Measurements from ENCODE around the gene SVIL.
"Not testable (repeated sequence)": the region's sequence is repeated elsewhere in the genome, so short reads cannot be mapped to it uniquely, and the experiment has no call there.

The SVIL gene

DNA sequence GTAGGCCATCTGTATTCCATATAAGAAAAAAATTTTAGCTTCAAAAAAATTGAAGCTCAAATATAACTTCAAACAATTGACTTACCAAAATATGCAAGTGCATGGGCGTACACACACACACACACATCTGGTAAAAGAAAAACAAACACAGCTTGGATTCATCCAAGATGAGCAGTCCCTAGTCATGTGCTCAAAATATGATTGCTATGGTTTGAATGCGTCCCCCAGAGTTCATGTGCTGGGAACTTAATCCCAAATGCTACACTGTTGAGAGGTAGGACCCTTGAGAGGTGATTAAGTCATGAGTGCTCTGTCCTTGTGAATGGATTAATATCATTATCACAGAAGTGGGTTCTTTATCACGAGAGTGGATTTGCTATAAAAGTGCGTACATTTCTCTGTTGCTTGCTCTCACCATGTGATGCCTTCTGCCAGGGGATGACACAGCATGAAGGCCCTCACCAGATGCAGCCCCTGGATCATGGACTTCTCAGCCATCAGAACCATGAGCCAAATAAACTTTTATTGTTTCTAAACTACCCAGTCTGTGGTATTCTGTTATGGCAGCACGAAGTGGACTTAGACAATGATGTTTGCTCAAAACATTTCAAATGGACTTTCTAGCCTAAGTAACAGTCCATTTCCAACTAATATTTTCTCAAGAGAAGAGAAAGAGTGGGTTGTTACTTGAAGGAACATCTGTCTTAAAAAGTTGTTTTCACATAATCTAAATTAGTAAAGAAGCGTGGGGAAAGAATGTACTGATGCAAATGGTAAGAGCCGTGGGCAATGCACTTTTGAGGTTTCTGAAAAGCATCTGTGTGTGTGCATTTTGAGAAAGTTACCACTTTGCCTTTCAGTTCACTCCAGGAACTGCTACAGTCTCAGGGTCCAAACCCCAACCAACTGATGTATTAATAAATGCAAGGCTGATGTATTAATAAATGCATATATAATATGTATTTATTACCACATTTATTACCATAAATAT is 15.1 kb upstream of the SVIL start:
- DNase-seq, result no peak

DNA sequence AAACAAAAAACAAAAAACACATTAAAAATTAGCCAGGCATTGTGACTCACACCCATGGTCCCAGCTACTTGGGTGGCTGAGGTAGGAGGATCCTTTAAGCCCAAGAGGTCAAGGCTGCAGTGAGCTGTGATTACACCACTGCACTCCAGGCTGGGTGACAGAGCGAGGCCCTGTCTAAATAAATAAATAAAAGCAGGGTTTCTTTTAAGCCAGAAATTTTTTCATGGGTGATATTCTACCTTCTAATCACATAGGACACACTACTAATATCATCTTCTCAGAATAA is 14.2 kb upstream of the SVIL start:
- DNase-seq, result no peak

DNA sequence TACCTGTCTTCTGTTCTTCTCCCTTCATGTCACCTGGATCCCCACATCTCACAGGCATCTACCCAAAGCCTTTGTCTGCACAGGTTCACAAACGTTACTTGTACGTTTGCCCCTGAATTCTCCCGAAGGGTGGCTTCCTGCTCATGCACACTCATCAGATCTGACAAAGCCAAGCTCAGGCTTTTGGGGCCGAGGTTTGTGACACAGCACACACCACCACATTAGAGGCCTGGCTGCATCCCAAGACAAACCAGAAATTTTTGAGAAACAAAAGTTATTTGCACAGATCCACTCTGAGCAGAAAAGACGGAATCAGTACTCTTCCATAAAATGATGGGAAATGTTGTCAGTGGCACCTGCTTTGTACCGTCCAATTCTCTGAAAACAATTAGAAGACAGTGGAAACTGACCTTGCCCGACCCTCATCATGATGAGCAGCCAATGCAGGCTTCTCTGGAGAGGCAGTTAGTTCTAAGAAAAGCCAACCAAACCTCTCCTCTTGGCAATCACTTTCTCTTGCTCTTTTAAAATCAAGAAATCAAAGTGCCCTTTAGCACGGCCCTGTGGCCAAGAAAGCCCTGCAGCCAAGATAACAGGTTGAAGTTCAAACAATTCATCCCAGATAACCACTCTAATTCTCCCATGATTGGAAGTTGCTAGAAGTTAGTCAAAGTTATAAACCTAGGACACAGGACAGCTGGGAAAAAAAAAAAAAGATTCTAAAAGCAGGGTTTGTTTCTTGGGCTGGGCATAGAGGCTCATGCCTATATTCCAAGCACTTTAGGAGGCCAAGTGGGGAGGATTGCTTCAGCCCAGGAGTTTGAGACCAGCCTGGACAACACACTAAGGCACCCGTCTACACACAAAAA is 13.6 kb upstream of the SVIL start:
- no peak for DNase-seq

DNA sequence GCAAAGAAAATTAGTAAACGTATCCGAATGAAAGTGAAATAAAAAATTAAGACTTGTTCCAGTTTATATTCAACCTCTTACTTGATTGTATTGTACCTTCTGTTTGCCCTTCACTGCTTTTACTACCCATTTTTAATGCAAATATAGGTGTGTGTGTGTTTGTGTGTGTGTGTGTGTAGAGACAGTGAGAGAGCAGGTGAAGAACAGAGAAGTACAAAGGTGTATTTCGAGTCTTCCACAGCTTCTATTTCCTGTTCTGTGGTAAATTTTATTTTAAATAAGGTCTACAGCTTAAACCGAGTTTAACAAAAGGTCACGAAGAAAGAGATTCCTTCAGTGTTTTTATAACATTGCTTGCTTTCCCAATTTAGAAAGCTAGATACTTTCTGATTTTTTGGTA is 12.7 kb upstream of the SVIL start:
- no peak for DNase-seq

DNA sequence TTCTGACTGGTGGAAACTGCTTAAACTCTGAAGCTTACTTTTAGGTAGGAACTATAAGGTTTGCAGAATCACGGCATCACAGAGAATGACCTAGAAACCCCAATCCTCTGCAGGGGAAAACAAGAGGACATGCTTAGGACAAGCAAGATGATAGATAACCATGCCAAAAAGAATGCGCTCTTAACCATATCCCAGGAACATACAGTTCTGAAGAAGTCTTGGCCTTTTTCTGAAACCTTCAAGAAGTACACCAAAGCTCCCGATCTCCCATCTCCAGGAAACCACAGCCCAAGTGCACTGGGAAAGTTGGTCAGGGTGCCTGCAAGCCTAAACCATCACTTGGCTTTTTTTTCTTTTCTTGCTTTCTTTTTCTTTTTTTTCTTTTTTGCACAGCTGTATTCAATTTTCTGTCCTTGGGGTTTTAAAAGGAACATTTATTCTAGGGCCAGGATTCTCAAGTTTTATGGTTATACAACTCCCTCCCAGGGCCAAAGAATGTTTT is 12.2 kb upstream of the SVIL start:
- no peak for DNase-seq

DNA sequence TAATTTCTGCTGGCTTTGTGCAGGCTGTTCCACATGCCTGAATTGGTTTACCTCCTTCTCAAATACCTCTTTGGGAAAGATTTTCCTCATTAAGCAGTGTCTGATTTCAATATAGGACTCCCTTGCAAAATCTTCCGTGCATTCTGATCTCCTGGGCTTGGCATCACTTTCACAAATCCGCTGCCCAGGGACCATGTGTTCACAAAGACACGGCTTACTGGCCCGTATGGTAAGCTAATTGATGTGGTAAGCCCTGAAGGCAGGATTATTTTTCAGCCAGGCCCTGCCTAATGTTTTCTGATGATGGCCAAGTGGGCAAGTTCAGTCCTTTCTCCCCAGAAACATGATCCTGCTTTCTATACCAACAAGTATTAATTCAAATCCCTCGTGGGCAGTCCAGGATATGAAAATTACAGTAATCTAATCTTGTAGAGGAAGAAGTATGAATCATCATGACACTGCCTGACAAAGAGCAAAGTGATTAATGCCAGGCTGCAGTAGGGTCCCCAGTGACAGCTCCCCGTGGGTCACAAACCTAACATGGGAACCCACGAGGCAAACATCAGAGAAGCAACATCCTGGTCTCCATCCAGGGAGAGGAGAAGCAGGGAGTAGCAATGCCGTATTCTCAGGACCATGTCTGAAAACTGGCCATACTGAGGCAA is 11.6 kb upstream of the SVIL start:
- peak; percentile 93 for DNase-seq

DNA sequence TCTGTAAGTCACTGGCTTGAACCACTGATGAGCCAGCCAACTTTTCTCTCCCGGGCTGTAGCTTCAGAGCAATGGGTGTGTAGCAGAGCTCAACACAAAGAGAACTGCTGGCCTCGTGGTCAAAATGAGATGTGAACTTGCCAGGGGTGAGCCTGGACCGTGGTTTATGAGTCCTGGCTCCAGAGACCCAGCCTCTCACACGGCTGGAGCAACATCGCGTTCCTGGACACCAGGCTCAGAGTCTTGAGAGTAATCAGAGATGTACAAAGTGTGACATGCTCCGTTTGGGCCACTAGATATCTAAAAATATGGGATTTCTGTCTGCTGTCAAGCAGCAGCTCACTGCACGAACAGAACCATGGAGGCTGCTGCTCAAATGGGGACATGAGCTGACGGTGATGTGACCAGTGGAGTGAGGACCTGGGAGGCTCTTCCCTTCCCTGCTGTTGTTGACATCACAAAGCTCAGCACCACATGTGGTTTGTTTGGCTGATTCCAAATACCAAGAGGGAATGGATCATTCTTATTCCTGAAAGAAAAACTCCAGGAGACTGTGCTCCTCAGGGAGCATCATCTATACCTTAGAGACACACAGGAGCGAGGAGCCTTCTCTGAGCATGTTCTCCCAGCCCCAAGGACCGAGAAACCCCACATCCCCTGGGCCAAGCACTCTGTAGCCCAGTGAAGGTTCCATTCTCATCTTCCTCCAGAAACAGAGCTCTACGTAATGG is 9.2 kb upstream of the SVIL start:
- no peak for DNase-seq

DNA sequence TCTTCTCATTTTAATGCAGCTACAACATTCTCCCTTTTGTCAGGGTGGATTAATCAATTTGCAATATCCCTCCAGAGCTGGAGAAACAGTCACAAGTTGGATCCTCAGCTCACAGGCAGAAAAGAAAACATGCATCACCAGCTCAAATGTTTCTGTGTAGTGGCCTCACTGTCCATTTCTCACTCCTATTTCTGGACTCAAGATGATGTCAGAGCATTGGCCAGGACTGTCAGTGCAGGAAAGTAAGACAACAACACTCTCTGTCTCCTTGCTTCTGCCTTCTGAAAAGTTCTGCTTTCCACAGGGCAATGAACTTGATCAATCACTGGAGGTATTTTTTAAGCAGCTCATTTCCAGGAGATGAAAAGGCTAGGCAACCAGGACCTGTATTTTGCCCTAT is 8.2 kb upstream of the SVIL start:
- no peak for DNase-seq

DNA sequence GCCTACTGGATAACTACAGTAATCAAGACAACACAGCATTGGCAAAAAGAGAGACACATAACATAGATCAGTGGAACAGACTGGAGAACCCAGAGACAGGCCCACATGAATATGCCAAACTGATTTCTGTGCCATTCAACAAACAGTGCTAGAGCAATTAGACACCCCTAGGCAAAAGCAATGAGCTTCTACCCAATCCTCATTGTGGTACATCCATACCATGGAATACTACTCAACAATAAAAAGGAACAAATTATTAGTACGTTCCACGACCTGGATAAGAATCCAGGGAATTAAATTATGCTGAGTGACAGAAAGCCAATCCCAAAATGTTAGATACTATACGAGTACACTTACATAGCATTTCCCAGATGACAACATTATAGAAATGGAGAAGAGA is 2.8 kb upstream of the SVIL start:
- DNase-seq, result no peak

DNA sequence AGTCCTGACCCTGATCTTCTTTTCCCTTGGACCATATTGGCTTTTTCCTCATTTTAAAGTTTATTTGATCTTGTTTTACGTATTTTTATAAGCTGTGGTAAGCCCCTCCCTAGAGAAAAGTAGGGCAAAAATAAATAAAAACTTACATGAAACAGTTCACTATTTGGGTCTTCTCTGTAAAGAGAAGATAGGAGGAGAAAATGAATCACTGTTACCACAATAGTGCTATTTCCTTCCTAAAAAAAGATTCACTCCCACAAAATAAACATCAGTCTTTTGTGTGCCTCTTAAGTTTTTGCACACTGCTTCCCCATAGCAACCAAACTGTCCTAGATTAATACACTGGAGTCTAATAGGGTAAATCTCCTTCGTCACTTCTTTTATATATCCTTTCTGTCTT is 1.4 kb upstream of the SVIL start:
- peak; percentile 8 for DNase-seq

DNA sequence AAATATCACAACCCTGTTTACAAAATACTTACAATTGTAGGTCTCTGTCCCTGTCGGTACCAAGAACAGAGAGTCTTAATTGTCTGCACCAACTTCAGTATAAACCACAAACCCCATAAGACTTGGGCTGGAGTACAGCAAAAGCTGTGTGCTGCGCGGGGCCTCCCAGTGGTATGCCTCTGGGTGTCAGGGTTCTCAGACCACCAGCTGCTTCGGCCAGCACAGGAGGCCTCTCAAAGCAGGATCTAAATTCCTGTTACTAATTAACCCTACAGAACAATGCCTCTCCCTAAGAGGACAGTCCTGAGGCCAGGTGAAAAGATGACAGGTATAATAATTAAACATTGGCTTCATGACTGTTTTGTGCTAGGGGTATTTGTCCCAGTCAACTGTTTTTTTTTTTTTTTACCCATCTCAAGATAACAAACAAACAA is 957 bp upstream of the SVIL start:
- peak; percentile 25 for DNase-seq

DNA sequence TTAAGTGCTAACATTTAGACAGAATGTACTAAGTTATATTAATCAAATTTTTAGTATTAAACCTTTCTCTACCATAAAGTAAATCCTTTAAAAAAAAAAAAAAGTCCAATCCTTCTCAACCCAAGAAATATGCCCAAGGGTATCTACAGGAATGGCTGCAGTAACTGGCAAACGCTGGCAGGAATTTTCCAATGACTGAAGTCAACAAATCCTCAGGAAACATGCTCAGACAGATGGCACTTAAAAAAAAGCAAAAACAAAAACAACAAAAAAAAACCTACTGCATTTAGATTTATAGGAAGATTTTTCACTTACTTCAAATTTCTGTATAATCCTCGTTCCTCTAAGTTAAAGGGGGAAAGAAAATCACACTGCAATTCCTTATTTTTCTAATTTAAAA is 666 bp downstream of the SVIL start:
- DNase-seq, result no peak

DNA sequence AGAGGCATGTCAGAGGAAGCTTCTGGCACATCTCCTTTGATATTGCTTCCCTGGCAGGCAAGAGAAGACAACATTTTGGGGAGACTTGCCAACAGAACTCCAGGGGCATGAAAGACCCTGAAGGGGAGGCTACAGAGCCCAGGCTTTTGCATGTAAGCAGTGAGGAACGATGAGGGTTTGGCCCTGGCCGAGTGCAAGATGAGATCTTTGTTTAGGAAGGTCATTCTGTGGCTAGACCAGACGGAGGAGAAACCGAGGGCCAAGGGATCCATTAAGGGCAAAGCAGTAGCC is 3.8 kb downstream of the SVIL start:
- DNase-seq, result no peak

DNA sequence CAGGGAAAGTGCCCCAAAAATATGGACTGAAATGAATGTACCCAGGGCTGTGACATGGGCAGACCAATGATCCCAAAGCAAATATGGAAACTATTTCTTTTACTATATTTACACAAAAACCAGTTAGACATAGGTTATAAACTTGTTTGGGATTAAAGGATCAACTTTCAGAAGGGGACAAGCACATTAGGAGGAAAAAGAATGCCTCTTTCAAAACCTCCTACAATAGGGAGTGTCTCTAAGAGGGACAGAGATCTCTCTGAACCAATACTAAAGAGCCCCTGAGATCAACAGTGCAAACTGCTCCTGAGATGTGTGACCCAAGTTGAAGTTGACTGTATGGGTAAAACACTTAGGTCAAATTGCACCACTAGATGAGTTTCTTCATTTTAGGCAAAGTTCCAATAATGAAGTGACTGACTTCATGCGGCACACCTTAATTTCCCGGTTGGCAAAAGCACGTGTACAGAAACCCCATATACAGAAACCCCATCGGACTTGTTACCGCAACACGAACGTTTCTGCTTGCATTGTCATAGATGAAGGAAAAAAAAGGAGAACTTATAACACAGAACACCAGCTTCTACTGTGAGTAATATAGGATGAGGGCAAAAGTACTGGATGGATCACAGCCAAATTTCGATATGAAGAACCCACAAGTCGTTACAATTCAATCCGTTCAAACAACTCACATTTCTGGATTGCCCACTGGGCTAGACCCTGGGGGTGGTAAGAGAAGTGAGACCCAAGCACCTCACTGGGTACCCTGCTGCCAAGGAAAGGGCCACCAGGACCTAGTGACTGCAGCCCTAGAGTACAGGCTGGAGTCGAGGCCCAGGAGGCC is 4.3 kb downstream of the SVIL start:
- DNase-seq, result no peak

DNA sequence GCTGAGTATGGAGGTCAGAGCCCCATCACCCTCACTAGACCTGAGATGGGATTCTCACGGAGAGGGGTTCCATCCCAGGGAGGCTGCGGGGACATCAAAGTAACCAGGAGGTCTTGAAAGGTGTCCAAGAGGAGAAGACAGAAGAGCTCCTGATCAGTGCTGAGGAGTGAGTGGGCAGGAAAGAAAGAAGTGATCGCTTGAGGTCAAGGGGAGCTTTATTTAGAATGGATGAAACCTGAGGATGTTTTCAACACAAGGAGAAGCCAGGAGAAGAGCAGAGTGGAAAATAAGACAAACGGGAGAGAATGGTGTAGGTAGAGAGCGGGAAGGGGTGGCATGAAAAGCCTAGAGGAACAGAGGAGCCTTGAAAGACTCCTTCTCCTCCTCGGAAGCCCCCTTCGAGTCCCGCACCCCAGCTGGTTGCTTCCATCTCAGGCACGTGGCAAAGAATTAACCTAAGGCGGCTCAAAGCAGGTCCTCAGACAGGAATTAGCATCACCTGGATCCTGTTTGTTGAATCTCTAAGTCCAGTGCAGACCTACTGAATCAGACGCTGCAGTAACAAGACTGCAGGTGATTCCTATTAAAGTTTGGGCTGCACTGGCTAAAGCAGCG is 5.8 kb downstream of the SVIL start:
- DNase-seq, result no peak

DNA sequence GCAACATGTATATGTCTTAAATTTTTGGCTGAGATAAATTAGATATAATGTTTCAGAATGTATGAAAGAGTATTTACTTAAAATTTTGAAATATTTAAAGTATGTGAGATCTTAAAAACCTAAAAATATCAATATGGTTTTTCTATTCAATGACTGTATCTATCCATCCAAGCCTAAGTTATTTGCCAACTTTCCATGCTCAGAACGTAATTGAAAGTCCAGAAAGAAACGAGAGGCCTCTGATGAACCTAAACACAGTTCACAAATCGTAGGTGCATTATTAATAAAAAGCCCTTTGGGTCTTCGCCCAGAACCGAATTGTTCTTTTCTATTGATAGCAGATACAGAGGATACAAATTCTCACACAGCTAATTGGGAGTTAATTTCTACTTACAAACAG is 6.5 kb downstream of the SVIL start:
- DNase-seq, result no peak

DNA sequence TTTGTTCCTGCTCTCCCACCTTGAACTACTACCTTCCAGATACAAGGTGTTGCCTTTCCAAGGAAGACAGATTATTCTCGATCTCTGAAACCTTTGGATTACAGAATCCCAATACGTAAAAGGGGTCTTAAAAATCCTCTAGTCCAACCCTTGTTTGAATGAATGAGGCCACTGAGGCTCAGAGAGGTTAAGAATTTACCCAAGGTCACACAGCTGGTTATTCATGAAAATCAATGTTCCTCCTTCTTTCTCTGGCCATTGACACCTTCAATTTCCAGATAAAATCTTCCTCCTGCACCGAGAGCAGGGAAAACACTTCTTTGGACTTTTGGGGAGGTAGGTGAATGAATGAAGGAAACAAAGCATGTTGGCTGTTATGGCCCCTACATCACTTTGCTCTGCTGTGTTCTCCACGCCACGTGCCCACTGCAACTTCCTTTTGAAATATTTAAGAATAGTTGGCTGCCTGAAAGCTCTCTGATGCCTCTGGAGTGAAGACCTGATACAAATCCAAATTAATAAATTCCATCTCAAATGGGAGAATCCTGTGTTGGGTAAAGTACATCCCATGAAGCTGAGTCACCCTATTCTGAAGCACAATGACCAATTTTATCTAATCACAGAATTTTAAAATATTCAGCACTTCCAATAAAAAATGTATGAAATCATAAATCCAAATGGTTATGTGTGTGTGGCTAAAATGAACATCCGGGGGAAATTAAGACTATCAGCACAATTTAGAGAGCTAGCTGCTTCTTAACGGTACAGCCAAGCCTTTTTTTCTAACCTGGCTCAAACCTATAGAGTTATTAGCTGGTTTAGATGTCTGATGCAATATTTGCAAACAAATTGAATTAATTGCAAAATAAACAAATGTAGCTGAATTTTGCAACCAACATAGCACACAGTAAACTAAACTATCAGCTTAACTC is 7.3 kb downstream of the SVIL start:
- DNase-seq, result peak; percentile 4

DNA sequence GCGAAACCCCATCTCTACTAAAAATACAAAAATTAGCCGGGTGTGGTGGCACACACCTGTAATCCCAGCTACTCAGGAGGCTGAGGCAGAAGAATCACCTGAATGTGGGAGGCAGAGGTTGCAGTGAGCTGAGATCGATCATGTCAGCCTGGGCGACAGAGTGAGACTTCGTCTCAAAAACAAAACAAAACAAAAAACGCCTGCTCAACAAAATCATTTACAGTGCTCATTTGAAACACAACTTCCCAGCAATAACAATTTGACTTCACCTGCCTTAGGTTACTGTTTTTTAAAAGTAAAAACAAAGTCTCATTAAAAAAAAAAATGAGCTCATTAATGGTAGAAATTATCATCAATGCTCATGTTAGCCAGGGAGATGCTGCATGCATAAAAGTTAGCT is 10.4 kb downstream of the SVIL start:
- not testable (repeated sequence) for DNase-seq

DNA sequence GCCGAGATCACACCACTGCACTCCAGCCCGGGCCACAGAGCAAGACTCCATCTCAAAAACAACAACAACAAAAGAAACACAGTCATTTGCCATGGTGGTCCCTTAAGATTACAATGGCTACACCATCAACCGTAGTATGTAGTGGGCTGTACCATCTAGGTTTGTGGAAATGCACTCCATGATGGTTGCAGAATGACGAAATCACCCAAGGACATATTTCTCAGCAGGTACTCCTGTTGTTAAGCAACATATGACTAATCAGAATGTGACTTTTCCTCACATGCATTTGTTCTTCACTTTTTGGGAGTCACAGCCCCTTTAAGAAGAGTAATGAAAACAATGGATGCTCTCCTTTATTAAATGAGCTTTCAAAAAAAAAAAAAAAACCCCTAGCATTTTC is 11.0 kb downstream of the SVIL start:
- no peak for DNase-seq

DNA sequence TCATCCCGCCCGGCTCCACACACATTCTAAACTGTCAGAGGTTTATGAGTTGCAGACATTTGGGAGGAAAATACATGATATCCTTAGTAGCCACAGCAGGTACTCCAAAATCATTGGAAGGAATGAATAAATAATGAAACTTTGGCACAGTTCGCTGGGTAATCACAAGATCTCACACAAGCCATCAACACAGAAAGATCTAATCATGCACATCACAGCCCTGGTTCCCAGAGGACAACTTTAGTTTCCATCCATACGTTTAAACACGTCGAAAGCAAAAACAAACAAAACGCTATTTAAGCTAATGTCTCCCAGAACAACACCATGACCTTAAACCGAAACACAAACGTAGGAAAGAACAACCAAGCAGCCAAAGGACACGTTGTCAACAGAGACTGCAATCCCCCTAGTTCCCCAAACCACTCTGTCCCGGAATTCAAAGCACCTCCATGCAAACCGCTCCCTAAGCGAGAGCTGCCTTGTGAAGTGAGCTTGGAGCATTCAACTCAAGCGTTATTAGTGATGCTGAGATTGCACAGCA is 12.3 kb downstream of the SVIL start:
- peak; percentile 14 for DNase-seq

All from NCI-H69 (cell line).